SK-N-MC (cell line): ENCODE data around the gene SENP8.

Experiments used
- EZH2 ChIP-seq: fragments of 200-600 bp; sonication (generic); IDR thresholded peaks from one replicate; pipeline ENCODE4 v1.6.1; 2017; ENCODE audit warnings: antibody characterized with exemption
- POLR2AphosphoS5 ChIP-seq: IDR thresholded peaks from 2 replicates; pipeline ENCODE4 v1.6.1; 2012; ENCODE audit warnings: mild to moderate bottlenecking, low read depth, low read length, borderline replicate concordance

DNA sequence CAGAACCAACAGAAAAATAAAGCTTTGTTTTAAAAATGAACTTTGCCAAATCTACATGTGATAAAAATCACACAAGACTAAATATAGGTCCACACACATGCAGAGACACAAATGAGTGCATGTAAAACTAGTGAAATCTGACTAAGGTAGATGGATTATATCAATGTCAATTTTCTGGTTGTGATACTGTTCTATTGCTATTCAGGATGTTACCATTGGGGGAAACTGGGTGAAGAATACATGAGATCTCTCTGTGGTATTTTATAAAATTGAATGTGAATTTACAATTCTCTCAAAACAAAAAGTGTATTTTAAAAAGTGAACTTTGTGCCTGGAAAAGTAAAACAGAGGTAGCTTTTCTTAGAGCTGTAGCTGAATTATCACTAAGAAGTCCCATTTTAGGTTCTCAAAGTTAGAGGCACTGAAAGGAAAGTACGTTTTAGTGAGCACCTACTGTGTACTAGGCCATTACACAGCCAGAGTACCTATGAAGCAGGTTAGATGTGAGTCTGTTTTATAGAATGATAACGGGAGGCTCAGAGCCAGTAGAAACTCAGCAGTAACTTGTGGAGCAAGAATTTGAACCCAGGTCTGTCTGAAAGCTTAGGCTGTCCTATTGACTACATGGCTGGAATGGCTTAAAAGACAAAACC is 71.2 kb downstream of the SENP8 start:
- TF ChIP-seq EZH2 (no peak), POLR2AphosphoS5 (no peak)
